Tongue (tissue), 2 donors: Measurements from ENCODE around the gene PLPPR5. TPM values are rescaled to one million over a fixed set of nuclear protein-coding genes. Genes with fewer than 3 reads are reported as not detected.
"Not testable (repeated sequence)": the region's sequence is repeated elsewhere in the genome, so short reads cannot be mapped to it uniquely, and the experiment has no call there.

Experiments
- DNase-seq: peaks from one replicate; pipeline ENCODE4 v3.0.0-alpha.2; 2015
- total RNA-seq: library from RNA; depleted of rRNA; stranded (reverse); fragments of >200 nt; gene quantifications from one replicate; pipeline ENCODE4 v1.2.3, GENCODE V29; 2014

Gene PLPPR5
- total RNA-seq, 1 donor from 2014 or later, result 2.2 TPM

GRCh38 chr1:98910827-98911226, 93.8 kb downstream of the PLPPR5 start:
- no peak for DNase-seq

- no peak for DNase-seq
Measured at GRCh38 chr1:98908980-98909379, 95.7 kb downstream of the PLPPR5 start.

- no peak for DNase-seq
Measured at GRCh38 chr1:98906809-98907208, 97.9 kb downstream of the PLPPR5 start.

GRCh38 chr1:98906361-98906760, 98.3 kb downstream of the PLPPR5 start:
- no peak for DNase-seq

- no peak for DNase-seq
Measured at GRCh38 chr1:98904684-98905083, 100.0 kb downstream of the PLPPR5 start.

- no peak for DNase-seq
Measured at GRCh38 chr1:98903726-98904125, 100.9 kb downstream of the PLPPR5 start.

GRCh38 chr1:98903261-98903660, 101.4 kb downstream of the PLPPR5 start:
- DNase-seq, result peak; percentile 47

GRCh38 chr1:98898940-98899339, 105.7 kb downstream of the PLPPR5 start:
- DNase-seq, result no peak

GRCh38 chr1:98897479-98897878, 107.2 kb downstream of the PLPPR5 start:
- DNase-seq, result no peak

GRCh38 chr1:98896711-98897445, 107.8 kb downstream of the PLPPR5 start:
- DNase-seq, result no peak

- no peak for DNase-seq
Measured at GRCh38 chr1:98893371-98893770, 111.3 kb downstream of the PLPPR5 start.

GRCh38 chr1:98888869-98889268, 115.8 kb downstream of the PLPPR5 start:
- no peak for DNase-seq

- DNase-seq, result no peak
Measured at GRCh38 chr1:98887507-98887906, 117.2 kb downstream of the PLPPR5 start.

- no peak for DNase-seq
Measured at GRCh38 chr1:98884864-98885263, 119.8 kb downstream of the PLPPR5 start.

- DNase-seq, result no peak
Measured at GRCh38 chr1:98881901-98882300, 122.8 kb downstream of the PLPPR5 start.

- not testable (repeated sequence) for DNase-seq
Measured at GRCh38 chr1:98881234-98881633, 123.4 kb downstream of the PLPPR5 start.

GRCh38 chr1:98874828-98875227, 129.8 kb downstream of the PLPPR5 start:
- DNase-seq, result no peak

- no peak for DNase-seq
Measured at GRCh38 chr1:98870959-98871903, 133.4 kb downstream of the PLPPR5 start.

GRCh38 chr1:98865796-98866195, 138.9 kb downstream of the PLPPR5 start:
- no peak for DNase-seq

GRCh38 chr1:98860329-98860728, 144.3 kb downstream of the PLPPR5 start:
- no peak for DNase-seq

- no peak for DNase-seq
Measured at GRCh38 chr1:98854137-98854536, 150.5 kb downstream of the PLPPR5 start.

- no peak for DNase-seq
Measured at GRCh38 chr1:98849969-98850636, 154.6 kb downstream of the PLPPR5 start.

- DNase-seq, result no peak
Measured at GRCh38 chr1:98842241-98842640, 162.4 kb downstream of the PLPPR5 start.
